Measurements from ENCODE around the gene SSH2.

DNA sequence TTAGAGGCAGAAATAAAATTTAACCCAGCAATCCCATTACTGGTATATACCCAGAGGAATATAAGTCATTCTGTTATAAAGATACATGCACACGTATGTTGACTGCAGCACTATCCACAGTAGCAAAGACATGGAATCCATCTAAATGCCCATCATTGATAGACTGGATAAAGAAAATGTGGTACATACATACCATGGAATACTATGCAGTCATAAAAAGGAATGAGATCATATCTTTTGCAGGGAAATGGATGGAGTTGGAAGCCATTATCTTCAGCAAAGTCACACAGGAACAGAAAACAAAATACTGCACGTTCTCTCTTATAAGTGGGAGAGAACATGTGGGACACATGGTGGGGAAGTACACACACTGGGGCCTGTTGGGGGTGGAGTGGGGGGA, 23.1 kb downstream of the SSH2 start:
- TF ChIP-seq POLR2A (IDR thresholded peaks at IDR 0.05; ENCODE audit: low read length) (no peak), GATA1 (IDR thresholded peaks at IDR 0.05; ENCODE audit: low read depth, low read length) (no peak)
